Nucleus accumbens (tissue), 56 donors: ENCODE data around the gene RTCA.
"Not testable (repeated sequence)": the region's sequence is repeated elsewhere in the genome, so short reads cannot be mapped to it uniquely, and the experiment has no call there.

ENCODE experiments used
- DNase-seq, 56 donors: peaks; one replicate each; lab custom pipeline; 2025; lab: John Stamatoyannopoulos, UW

RTCA gene

GRCh38 chr1:100265931-100266740 lies at the start of gene RTCA:
TSS of gene RTCA (plus strand) at chr1:100266216. CDS start at chr1:100266376, 160 bp downstream.
- DNase-seq = peak in 55 of 56 donors; percentile 74 to 97 (median 90)

DNA sequence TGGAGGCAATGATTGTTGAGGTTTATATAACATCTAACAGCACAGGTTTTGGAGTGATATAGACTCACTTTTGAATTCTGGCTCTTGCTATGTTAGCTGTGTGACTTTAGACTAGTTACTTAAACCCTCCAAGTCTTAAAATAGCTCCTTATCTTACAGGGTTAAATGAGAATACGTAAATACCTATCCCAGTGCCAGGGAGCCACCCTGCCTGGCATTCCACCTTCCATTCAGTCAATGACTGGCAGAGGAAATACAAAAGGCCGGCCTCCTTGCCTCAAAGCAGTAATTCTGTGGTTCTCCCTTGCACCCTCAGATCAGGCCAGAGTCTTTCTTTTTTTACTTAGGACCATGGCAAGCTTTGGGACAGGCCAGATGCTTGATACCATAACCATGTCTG lies 48.2 kb upstream of the RTCA start:
- DNase-seq = no peak

DNA sequence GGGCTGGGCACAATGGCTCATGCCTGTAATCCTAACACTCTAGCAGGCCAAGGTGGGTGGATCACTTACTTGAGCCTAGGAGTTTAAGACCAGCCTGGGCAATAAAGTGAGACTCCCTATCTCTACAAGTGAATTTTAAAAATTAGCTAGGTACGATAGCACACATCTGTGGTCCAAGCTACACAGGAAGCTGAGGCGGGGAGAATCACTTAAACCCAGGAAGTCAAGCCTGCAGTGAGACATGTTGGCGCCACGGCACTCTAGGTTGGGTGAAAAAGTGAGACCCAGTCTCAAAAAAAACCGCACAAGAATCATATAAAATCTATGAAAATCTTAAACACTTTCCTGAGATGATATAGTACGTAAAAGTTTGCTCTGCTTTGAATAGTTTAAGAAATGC lies 46.6 kb upstream of the RTCA start:
- no peak for DNase-seq

- no peak for DNase-seq
Observed at GRCh38 chr1:100219883-100220282, 46.1 kb upstream of the RTCA start.

DNA sequence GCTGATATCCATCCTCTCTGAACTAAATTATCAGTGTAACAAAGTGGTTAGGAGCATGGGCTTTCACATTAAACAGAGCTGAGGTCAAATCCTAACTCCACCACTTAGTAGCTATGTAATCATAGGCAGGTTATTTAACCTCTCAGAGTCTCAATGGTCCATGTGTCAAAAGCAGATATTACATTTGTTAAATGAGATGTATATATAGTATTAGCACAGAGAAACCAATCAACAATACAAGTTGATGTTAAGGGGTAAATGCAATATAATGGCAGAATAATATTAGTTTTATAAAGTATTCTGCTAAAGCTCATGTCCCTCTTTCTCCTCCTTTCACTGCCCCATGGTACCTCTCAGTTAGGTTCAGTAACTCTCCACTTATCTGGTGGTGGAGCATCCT lies 43.6 kb upstream of the RTCA start:
- DNase-seq = no peak

DNA sequence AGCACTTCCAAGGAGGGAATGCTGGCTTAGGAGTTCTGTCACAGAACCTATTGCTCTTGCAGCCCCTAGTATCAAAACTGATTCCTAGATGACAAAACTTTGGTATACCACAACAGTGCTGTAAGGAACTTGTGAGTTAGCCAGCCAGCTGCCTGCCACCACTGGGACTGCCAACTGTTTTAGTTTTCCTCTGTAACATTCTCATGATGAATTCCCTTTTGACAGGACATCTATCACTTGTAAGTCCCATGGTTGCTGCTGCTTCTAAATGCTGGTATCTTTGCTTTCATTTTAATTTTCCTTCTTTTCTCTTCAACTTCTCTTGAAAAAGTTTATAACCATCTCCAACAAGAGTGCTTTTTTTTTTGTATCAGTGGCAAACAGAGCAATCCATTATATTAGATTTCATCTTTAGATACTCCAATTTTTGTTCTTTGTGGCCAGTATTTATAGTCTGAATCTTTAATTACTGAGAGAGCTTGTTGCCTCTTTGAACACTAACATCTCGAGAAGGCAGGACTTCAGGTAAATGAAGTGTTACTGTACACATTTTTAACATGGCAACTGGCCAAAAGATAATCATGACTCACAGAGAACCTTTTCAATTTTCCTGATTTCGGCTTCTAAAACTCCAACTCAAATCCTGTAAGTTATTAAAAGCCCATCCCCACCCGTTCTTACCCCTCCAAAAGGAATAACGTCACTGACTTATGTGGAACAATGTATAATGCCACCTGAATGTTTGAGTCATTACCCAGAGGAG lies 36.2 kb upstream of the RTCA start:
- no peak for DNase-seq

GRCh38 chr1:100230765-100231164 lies 35.3 kb upstream of the RTCA start:
- no peak for DNase-seq

- no peak for DNase-seq
Observed at GRCh38 chr1:100231721-100232120, 34.3 kb upstream of the RTCA start.

DNA sequence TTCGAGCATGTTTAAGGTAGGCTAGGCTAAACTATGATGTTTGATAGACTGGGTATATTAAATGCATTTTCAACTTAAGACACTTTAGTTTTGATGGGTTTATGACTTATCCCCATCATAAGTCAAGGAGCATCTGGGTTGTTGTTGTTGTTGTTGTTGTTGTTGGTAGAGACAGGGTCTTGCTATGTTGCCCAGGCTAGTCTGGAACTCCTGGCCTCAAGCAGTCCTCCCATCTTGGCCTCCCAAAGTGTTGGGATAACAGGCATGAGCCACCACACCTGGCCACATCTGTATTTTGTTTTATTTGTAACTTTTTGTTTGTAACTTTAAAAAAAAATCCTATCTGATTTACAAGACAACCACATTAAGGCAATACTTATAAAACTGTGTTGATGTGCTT lies 33.9 kb upstream of the RTCA start:
- no peak for DNase-seq

- DNase-seq = not testable (repeated sequence)
Observed at GRCh38 chr1:100233566-100233965, 32.5 kb upstream of the RTCA start.

DNA sequence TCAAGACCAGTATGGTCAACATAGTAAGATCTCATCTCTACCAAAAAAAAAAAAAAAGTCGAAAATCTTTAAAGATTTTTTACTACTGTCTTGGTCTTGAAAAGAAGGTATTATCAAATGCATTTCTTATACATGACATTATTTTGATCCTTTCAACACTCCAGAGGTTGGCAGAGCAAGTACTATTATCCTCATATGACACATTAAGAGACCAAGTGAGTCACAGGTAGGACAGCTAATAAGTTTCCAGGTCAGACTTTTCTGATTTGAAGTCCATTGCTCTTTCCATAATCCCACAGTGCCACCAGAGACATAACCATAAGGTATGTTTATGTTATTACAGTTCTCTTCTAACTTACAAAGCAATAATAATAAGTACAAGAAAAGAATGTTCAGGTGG lies 31.6 kb upstream of the RTCA start:
- no peak for DNase-seq

DNA sequence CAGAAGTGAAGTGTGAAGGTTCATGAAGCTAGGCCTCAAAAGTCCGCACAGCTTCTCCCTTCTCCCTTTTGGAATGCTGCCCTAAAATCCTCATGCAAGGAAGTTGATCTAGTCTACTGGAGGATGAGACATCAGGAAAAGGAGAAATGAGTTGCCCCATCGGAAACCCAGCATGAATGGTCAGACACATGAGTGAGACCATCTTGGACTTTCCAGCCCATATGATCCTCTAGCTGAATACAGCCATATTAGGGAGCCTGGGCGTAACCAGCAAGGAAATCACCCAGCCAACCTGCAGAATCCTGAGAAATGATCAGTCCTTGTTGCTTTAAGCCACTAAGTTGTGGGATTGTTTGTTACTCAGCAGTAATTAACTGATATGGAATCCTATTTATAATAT lies 28.9 kb upstream of the RTCA start:
- DNase-seq = no peak

- no peak for DNase-seq
Observed at GRCh38 chr1:100239961-100240360, 26.1 kb upstream of the RTCA start.

GRCh38 chr1:100240631-100241030 lies 25.4 kb upstream of the RTCA start:
- DNase-seq = no peak

- DNase-seq = no peak
Observed at GRCh38 chr1:100246738-100247137, 19.3 kb upstream of the RTCA start.

GRCh38 chr1:100249155-100249536 lies 16.9 kb upstream of the RTCA start:
- DNase-seq = no peak

DNA sequence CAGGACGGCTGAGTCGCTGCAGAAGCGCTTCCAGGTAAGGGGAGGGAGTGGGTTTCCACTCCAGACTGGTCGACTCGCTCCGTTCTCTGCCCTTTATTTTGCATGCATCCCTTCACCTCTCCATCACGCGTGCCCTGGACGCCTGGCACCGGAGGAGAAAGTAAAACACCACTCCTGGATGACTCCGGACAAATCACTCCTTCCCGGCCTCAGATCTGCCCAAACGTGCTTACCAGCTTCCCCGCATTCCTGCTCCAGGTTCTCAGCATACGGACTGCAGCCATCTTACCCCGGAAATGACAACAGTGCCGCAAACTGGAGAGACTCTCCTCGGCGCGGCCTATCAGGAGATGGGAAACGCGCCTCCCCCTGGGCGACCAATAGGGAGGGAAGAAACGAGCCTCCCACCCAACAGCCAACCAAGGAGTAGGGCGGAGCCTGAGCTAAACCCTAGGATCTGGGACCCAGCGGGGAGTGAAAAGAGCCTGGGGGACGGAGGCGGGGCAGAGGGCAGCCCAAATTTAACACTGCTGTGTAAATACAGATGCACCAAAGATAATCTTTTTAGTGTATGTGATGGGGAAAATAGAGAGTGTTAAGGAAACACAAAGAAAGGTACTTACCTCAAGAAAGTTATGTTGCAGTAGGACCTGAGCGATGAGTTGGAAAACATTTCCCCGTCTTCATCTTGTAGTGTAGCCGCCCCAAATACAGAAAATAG lies 16.3 kb upstream of the RTCA start, which contains the start of gene DBT:
Gene DBT (minus strand): TSS at position 298 of the 721 bp plus-strand sequence. CDS start 14 bp downstream, at position 284.
- DNase-seq = peak; percentile 55 to 98 (median 95)

GRCh38 chr1:100250264-100250663 lies 15.8 kb upstream of the RTCA start:
- DNase-seq = no peak

- no peak for DNase-seq
Observed at GRCh38 chr1:100250807-100251206, 15.2 kb upstream of the RTCA start.

DNA sequence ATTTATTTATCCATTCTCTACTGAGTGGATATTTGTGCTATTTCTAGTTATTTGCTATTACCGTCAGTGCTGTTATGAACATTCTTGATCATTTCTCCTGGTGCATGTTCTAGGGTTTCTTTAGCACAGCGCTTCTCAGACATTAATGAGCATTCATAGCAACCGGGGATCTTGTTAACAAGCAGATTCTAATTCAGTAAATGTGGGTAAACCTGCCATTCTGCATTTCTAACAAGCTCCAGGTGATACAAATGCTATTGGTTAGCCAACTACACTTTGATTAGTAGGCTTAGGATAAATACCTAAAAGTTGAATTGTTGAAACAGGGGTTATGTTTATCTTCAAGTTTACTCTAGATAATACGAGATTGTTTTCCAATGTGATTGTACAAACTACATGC lies 13.1 kb upstream of the RTCA start:
- no peak for DNase-seq

DNA sequence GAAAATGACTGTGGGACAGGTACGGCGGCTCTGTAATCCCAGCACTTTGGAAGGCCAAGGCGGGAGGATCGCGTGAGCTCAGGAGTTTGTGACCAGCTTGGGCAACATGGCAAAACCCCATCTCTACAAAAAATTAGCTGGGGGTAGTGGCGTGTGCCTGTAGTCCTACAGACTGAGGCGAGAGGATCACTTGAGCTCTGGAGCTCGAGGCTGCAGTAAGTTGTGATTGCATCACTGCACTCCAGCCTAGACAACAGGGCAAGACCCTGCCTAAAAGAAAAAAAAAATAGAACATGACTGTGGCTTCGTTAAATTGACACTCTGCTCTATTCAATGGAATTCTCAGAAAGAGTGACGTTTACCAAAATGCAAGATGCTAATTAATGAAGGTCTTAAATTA lies 12.5 kb upstream of the RTCA start:
- no peak for DNase-seq
